HG03378 (cell line): ENCODE measurements around the gene FIZ1.

Experiments
- ATAC-seq: cut with Tn5 transposase; IDR thresholded peaks from one replicate; pipeline ENCODE4 v1.9.1; 2021; ENCODE audit warnings: mild to moderate bottlenecking, moderate library complexity; ENCODE audit not compliant: unreplicated experiment

Gene FIZ1

GRCh38 chr19:55614711-55615542 is 15.6 kb upstream of the FIZ1 start:
- ATAC-seq = no peak

- ATAC-seq = no peak
Measured at GRCh38 chr19:55613930-55614710, 14.8 kb upstream of the FIZ1 start.

GRCh38 chr19:55613396-55613795 is 14.1 kb upstream of the FIZ1 start:
- no peak for ATAC-seq

GRCh38 chr19:55611983-55612645 is 12.8 kb upstream of the FIZ1 start:
- no peak for ATAC-seq

- no peak for ATAC-seq
Measured at GRCh38 chr19:55611300-55611982, 12.1 kb upstream of the FIZ1 start.

- no peak for ATAC-seq
Measured at GRCh38 chr19:55609326-55609725, 10.0 kb upstream of the FIZ1 start.

- ATAC-seq = no peak
Measured at GRCh38 chr19:55606817-55607216, 7.5 kb upstream of the FIZ1 start.

- no peak for ATAC-seq
Measured at GRCh38 chr19:55606471-55606787, 7.1 kb upstream of the FIZ1 start.

GRCh38 chr19:55605637-55606470 is 6.5 kb upstream of the FIZ1 start, which contains the start of gene ZNF865:
Gene ZNF865 (plus strand): TSS chr19:55605647. CDS start chr19:55613619, 7,972 bp downstream.
- no peak for ATAC-seq

GRCh38 chr19:55605207-55605636 is 5.9 kb upstream of the FIZ1 start:
- peak; percentile 43 for ATAC-seq

GRCh38 chr19:55603581-55604292 is 4.4 kb upstream of the FIZ1 start:
- ATAC-seq = no peak

- no peak for ATAC-seq
Measured at GRCh38 chr19:55603115-55603514, 3.8 kb upstream of the FIZ1 start.

GRCh38 chr19:55602104-55603001 is 3.0 kb upstream of the FIZ1 start:
- ATAC-seq = no peak

- ATAC-seq = no peak
Measured at GRCh38 chr19:55601084-55601483, 1.8 kb upstream of the FIZ1 start.

- ATAC-seq = no peak
Measured at GRCh38 chr19:55600662-55601028, 1.3 kb upstream of the FIZ1 start.

GRCh38 chr19:55599842-55600661 is 735 bp upstream of the FIZ1 start, which contains the start of gene ZNF524:
Gene ZNF524 (plus strand): TSS chr19:55600288. CDS start chr19:55602113, 1,825 bp downstream.
- ATAC-seq = peak; percentile 42

- peak; percentile 43 for ATAC-seq
Measured at GRCh38 chr19:55598719-55599467, 424 bp downstream of the FIZ1 start.
